GM19025 (cell line): Measurements from ENCODE around the gene WWC1.
"Not testable (repeated sequence)": the region's sequence is repeated elsewhere in the genome, so short reads cannot be mapped to it uniquely, and the experiment has no call there.

Experiments
- ATAC-seq: cut with Tn5 transposase; IDR thresholded peaks from one replicate; pipeline ENCODE4 v1.9.1; 2021; ENCODE audit warnings: mild to moderate bottlenecking, low read depth, moderate library complexity; ENCODE audit not compliant: unreplicated experiment

Gene WWC1

DNA sequence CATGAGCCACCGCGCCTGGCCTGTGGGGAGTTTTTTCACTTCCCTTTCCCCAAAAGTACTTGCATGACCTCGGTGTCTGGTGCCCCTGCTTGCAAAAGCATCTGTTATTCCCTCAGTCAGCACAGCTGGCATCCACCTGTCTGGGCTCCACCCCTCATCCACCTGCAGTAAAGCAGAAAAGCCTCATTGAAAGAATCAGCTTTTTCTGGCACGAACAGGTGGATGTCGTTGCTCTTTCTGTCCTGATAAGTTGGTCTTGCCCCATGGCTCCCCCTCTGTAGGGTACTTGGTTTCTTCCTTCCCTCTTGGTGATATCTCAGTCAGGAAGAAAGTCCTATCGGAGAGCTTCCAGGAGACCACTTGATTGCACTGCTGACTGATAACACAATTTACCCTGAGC is 37.4 kb downstream of the WWC1 start:
- ATAC-seq: no peak

DNA sequence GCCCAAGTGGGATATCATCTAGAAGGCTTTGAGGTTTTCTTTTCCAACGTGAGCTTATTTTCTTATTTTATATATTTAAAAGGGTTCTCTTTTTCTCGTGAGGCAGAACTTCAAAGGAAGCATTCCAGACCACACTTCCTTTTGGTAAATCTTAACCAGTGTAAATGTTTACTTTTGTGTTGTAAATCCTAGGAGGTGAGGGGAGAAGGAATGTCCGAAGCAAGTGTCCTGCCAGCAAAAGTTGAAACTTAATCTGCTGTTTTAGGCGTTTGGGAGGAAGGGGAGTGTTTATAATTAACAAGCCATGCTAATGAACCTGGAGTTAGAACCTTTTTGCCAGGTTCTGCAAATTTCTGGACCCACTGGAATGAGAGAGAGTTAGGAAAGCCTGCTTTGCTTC is 37.9 kb downstream of the WWC1 start:
- no peak for ATAC-seq

DNA sequence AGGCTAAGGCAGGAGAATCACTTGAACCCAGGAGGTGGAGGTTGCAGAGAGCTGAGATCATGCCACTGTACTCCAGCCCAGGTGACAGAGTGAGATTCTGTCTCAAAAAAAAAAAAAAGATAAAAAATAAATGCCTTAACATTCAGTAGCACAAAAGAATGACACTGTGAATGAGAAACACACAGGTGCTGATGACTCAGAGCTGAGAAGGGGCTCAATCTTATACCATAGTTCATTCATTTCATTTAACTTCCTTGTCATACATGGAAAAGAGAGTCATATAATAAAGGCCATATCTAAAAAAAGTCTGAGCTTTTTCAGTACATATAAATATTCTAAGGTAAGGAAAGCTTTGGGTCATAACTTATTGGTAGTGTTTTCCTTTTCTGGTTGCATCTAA is 40.6 kb downstream of the WWC1 start:
- ATAC-seq: no peak

DNA sequence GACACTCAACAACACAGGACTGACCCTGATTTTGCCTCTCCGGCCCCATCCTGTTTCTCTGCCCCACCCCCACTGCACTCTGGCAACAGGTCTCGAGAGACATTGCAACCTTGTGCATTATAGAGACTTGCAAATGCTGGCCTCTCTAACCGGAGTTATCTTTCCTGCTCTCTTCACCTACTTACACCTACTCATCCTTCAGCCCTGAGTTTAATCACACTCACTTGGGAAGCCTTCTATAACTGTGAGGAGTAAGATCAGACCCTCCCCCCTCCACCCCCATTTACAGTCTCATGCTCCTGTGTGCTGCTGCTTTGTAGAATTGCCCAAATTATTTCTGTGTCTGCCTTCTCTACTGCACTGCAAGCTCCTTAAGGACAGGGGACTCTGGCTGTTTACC is 42.8 kb downstream of the WWC1 start:
- no peak for ATAC-seq

DNA sequence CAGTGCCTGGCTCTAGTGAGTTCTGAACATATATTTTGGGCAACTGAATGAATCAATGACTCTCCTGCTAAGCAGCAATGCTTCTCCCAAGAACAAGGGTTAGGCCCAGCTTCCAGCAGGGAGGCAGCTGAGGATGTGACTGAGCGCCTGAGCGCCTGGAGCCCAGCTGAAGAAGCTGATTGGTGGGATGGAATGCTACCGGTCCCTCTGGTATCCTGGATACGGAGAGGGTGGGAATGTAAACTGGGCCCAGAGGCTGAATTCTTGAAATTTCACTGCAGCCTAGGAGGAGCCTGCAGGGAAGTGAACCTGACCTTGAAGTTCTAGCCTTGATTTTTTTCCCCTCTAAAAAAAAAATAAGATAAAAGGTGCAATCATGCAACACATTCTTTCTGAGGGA is 43.2 kb downstream of the WWC1 start:
- ATAC-seq: no peak

DNA sequence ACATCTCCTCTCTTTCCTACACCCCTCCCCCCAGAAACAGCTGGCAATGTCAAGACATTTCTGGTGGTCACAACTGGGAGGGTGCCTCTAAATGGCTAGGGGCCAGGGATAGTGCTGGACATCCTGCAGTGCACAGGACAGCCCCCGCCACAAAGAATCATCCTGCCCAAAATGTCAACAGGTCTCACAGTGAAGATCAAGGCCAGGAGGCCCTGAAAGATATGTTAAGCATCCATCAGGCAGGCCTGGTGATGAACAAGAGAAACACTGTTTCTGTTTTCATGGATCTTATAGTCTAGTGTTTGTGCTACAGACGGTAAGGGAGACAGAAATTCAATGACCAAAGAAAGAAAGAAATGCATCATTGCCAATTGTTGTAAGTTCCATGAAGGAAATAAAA is 45.9 kb downstream of the WWC1 start:
- ATAC-seq: no peak

DNA sequence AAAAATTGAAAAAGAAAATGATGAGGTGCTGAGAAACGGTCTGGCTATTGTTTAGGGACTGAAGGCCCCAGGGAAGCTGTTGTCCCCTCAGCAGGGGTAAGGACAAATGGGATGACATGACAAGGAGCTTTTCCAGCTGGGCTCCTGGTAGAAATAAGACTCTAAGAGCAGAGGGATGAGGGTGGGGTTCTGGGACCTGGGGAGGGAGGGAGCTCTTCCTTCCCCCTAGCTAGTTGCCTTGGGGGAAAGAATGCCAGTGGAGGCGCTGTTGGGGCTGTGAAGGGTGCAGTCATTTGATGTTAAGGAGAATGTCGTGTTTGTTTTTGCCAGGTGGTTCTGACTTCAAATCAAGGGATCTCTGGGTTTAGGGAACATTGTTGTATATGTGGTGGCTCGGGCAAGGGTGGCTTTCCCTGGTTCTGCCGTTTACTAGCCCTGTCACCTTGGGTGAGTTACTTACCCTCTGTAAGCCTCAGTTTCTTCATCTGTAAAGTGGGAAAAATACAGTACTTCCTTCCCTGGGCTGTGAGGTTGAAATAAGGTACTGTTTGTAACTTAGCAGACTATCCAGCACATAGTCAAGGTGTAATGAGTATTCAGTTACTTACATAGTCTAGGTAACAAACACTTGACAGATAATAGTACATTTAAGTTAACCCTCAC is 47.8 kb downstream of the WWC1 start:
- ATAC-seq: no peak

DNA sequence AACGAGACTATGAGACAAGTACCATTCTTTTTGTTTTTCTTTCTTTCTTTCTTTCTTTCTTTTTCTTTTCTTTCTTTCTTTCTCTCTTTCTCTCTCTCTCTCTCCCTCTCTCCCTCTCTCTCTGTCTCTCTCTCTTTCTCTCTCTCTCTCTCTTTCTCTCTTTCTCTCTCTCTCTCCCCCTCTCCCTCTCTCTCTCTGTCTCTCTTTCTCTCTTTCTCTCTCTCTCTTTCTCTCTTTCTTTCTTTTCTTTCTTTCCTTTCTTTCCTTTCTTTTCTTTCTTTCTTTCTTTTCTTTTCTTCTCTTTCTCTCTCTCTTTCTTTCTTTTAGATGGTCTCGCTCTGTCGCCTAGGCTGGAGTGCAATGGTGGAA is 48.3 kb downstream of the WWC1 start:
- ATAC-seq: not testable (repeated sequence)

DNA sequence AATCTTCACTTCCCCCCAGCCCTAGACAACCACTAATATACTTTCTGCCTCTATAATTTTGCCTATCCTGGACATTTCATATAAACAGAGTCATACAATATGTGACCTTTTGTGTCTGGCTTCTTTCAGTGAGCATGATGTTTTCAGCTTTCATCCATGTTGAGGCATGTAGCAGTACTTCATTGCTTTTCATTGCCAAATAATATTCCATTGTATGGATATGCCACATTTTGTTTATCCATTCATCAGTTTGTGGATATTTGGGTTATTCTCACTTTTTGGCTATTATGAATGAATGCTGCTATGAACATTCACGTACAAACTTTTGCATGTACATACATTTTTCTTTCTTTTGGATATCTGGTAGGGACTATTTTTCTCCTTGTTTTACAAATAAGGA is 49.0 kb downstream of the WWC1 start:
- ATAC-seq: no peak

DNA sequence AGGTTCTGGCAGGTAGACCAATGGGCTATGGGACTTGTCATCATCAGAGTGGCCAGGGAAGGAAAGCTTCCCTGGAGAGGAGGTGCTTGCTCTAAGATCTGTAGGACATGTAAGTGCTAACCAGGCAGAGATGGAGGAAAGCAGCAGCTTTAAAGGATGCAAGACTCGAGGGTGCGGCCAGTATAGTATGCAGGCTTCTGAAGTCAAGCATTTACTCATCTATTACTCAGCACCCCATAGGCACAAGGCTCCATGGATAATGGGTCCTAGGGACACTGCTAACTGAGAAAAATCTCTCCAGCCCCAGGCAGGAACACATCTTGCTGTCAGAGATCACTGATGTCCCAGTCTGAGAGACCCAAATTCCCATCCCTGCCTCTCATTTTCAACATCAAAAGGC is 49.7 kb downstream of the WWC1 start:
- no peak for ATAC-seq

DNA sequence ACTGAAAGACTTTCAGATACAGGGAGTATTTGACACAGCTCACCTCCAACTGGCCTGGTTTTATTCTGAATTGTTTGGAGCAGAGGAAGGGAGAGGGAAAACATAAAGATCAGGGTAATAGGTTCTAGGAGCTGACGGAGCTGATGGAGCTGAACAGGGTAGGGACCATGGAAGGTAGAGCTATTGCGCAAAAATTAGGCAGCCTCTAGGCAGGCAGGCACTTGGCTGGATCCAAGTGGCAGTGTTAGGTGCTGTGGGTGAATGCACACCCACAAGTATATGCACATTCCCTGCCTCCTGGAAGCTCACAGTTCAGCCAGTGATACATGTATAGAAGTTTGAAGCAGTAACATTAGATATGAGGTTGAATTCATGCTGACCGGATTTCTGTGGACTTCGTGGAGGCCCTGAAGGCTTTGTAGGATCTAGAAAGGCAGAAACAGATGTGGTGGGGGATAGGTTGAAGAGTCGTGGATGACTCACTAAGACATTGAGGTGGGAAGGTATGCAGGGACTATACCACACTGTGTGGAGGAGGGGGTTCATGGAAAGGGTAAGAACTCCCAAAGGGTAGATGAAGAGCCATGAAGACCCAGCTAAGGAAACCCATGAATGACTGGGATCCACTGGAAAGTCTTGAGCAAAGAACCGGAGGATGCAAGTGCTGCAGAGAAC is 50.8 kb downstream of the WWC1 start:
- ATAC-seq: no peak

DNA sequence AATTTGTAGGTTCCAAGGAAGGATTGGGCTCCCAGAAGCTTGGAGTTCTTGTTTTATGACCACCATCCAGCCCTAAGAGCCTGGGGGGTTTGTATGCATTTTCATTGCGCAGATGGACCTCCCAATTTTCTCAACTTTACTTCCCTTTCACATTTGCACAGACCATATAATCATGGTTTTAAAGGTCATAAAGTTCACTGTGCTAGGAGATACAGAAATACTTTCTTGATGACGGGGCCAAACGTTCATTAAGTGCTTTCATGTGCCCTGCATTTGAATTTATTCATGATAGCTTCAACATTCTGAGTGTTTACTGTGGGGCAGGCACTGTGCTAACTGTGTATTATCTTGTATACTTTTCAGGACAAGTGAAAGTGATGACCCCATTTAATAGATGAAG is 51.5 kb downstream of the WWC1 start:
- ATAC-seq: no peak

DNA sequence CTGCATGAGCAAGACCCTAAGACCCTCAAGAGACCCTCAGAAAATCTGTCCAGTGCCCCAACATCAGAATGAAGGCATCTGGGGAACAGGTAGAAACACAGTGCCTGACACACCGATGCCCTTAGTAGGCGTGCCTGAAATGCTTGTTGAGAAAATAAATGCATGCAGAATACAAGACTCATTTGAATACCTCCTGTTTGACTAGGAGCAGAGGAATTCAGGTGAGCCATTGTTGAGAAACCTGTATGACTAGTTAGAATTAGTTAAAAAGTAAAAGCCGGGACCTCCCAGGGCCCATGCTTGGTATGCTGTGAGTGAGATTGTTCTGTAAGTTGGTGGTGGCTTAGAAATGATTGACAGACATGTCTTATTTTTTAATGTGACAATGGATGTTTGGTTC is 55.0 kb downstream of the WWC1 start:
- no peak for ATAC-seq

DNA sequence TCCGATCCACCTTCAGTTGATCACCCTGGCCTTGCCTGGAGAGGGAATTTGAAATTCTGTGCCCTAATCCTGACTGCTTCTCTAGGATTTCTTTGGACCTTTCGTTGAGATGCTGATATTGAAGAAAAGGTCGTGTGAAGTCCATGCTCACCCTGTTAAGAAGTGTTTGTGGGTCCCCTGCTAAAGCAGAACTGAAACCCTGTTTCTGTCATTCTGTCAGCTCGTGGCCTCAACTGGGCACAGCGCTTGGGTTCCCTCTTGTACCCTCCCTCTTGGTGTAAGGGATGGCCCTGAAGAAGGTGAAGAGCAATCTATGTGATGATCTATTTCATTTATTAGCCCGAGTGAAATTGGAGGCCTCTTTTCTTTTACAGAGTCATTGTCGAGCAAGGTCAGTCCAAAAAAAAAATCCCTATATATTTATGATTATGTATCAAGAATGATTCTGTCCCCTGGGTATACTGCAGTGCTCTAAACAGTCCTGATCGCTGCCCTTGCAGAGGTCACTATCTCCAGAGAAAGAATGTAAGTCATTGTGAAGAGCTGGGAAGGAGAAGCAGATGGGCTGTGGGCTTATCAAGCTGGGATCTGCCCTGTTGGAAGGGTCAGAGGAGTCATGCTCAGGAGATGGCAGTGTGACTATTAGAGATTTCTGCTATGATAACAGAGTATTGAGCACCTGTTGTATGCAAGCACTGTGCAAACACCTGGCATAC is 56.1 kb downstream of the WWC1 start:
- ATAC-seq: peak; percentile 64

DNA sequence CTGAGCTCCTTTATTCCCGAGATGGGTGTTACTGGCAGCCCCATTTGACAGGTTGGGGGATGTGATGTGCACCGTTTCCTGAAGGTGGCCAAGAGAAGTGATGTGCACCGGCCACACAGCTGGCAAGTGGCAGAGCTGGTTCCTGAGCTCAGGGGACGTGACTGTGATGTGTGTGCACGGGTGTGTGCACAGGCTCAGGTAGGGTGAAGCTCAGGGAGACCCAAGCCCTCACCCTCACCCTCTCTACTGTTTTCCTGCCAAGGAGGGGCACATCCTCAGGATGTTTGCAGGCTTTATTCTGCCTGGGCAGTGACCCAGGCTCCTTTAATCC is 56.6 kb downstream of the WWC1 start:
- ATAC-seq: no peak

DNA sequence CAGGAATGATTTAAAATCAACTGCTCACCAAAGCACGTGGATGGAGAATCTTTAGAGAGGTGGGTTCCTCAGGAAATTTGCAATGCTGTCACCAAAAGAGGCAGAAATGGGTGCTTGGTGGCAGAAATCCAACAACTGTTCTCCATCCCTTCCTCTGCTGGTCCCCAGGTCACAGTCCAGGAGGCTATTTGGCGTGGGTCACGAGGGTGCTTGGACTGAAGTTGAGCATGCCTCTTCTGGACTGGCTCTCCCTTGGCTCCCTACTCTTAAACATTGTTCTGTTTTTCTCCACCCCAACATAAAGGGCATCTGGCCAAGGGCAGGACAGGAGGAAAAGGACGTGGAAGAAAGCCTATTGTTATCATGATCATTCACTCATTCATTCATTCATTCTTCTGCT is 58.9 kb downstream of the WWC1 start:
- no peak for ATAC-seq

DNA sequence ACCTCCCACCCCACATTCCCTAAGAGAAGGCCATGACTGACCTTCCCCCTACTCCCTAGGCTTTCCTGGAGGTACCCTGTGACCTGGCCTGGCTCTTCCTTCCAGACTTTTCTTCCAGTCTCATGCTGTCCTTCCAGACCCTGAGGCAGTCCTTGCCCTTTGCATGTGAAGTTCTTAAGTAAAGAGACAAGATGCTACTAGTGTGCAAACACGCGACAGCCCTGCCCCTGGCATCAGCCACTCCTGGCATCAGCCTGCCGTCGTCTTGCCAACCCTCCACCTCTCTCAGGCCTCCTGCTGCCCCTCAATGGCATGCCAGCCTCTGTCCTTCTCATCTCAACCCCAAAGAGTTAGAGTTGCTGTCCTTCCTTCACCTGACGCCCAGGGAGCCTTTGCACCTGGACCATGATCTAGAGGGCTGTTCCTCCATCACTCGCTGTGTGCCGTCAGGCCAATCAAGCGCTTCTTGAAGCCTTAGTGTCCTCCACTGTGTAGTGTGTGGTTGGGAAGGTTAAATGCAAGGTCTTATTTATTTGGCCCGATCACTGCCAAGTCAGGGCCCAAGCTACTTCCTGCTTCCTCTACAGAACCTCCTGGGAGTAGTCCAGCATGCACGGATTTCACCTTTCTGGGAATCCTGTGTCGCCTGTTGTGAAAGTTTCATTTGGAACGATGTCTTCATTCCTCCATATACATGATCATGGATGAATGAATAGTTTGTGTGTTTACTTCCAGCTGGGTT is 61.9 kb downstream of the WWC1 start:
- ATAC-seq: no peak

DNA sequence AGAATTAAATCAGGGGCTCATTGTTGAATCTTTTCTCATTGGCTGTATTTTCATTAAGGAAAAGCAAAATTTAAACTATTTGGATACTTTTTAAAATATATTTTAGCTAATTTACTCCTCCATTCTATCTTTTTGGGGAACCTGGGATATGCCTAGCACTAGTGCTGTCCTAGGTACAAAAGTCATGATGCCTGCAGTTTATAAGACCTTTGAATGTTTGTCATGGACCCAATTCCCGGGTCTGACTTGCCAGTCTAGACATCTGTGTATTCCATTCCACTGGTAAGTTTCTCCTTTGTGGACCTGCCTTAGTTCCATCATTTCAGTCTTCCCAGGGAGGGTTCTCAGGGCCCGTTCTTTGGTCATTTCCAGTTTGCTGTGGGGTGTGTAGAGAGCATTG is 63.0 kb downstream of the WWC1 start:
- no peak for ATAC-seq

DNA sequence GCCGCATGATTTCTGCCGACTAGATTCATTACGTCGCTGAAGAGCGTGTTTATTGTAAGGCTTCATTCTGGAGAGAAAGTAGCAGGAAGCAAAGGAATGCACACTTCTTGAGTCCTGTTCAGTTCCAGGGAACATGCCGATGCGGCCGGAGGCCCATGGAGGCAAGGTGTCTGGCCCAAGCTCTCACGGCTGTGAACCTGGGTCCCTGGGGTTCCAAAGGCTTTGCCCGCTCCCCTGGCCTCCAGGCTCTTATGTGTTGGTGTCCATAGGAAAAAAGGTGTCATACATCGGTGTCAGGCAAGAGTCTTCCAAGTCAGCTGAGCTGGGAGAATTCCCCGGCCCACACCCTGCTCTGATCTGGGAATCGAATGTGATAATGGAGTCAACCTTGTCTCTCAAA is 64.7 kb downstream of the WWC1 start:
- no peak for ATAC-seq

DNA sequence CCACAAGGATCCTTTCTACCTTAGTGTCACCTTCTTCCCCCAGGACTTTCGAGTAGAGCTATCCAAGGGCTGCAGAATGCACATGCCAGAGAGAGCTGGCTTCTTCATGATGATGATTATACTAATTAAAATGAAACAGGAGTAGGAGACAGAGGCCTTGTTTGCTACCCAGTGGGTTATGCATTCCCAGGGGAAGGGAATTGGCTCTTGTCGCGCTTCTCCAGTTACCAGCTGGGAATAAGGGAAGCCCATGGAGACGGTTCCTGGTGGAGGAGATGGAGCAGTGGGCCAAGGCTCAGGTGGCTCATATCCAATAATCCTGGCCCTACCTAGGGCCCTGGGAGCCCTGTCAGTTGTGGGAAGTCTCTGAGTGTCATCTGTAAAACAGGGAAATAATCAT is 65.1 kb downstream of the WWC1 start:
- ATAC-seq: no peak

DNA sequence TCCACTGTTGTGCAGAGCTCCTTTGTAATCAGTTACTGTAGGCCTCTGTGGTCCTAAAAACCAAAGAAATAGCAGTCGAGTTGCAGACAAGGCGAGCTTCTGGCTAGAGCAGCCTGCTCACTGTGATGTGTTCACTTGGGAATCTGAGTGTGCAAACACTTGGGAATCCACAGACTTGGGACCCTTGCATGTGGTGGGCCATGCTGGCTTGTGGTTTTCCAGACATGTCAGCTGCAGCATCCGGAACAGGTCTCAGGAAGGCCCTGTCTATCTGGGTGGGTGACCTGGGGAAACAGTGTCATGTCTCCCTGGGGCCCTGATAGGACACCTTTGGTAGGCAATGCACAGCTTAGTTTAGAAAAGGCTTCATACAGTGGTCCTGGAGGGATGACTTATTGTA is 66.4 kb downstream of the WWC1 start:
- ATAC-seq: no peak
